Stimulated activated CD4-positive, alpha-beta T cell treated with anti-CD3 and anti-CD28 coated beads, Interleukin-12 subunit alpha, Interleukin-12 subunit beta, amount 100 ng/mL, for 48 hours (primary cell): Measurements from ENCODE around the gene UBR3.
"Not testable (repeated sequence)": the region's sequence is repeated elsewhere in the genome, so short reads cannot be mapped to it uniquely, and the experiment has no call there.

ENCODE experiments used
- DNase-seq, 3 donors: peaks; one replicate each; pipeline ENCODE4 v3.0.0-alpha.2; 2020; ENCODE audit warnings: low read depth in 2 of 3, low spot score in 1 of 3

Gene UBR3

DNA sequence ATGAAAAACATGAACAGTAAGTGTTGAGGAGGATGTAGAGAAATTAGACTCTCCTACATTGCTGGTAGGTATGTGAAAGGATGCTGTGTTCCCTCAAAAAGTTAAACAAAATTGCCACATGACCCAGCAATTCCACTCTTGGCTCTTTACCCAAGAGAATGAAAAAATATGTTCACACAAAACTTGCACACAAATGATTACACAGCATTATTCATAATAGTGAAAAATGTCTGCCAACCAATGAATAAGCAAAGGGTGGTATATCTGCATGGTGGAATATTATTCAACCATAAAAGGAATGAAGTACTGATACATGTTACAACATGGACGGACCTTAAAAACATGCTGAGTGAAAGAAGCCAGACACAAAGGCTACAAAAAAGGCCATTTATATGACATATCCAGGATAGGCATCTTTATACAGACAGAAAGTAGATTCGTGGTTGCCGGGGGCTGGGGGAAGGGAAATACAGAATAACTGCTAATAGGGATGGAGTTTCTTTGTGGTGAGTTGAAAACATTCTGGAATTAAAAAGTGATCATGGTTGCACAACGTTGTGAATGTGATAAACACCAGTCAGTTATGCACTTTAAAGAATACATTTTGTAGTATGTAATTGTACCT, 265.3 kb downstream of the UBR3 start:
- no peak for DNase-seq

DNA sequence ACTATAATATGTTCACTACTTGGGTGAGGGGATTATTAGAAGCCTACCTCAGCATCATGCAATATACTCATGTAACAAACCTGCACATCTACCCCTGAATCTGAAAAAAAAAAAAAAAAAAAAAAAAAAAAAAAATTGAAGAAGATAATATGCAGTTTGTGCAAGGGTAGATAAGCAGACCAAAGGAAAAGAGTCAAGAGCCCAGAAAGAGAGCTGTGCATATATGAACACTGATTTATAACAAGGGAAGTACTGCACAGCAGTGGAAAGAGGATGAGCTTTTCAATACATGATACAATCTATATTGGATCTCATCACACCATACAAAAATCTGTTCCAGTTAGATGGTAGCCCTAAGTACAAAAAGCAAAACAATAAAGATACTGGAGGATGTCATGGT, 268.1 kb downstream of the UBR3 start:
- no peak for DNase-seq

DNA sequence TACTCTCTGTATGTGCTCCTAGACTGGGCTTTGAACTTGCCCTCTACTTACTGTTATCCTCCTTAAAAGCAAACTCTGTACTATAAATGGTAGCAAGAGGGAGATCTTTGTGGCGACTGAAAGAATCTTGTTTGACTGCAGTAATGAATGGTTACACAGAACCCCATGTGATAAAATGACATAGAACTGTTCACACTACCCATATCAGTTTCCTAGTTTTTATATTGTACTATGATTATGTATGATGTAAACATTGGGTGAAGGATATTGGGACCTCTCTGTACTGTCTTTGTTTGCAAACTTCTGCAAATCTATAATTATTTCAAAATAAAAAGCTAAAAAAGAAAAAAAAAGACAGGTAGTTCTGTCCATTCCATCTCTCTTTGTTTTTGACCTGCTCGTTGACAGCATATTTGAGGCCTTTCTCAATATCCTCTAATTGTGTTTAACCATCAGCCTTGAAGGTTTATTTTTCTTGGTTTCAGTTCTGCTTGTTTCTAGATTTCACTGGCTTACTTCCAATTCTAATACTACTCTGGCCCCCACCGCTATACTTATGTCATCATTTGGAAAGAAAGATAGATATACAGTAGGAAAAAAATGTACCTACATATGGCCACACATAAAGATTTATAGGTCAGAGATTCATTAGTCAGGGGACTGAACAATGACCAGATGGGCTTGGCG, 271.5 kb downstream of the UBR3 start:
- DNase-seq = no peak

- DNase-seq = no peak
Observed at GRCh38 chr2:170101789-170102188, 274.5 kb downstream of the UBR3 start.

- DNase-seq = no peak
Observed at GRCh38 chr2:170106102-170106840, 279.0 kb downstream of the UBR3 start.

GRCh38 chr2:170113168-170113894, 286.1 kb downstream of the UBR3 start:
- no peak for DNase-seq

GRCh38 chr2:170115501-170116229, 288.4 kb downstream of the UBR3 start:
- no peak for DNase-seq

DNA sequence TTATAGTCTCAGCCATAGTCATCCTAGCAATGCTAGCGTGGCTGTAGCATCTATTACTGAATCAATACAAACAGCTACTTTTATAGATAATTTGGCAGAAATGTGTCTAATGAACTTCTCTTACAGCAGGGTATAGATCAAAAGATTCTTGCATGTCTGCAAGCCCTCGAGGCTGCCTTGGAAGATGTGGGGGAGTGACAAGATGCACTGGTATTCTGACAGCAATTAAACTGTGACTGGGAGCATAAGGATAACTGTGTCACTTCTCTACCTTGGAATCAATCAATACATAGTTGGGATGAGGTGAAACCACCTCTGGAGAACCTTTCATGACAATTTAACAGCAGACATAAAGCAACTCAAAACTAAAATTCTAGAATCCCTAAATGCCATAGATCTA, 291.4 kb downstream of the UBR3 start:
- DNase-seq = no peak

DNA sequence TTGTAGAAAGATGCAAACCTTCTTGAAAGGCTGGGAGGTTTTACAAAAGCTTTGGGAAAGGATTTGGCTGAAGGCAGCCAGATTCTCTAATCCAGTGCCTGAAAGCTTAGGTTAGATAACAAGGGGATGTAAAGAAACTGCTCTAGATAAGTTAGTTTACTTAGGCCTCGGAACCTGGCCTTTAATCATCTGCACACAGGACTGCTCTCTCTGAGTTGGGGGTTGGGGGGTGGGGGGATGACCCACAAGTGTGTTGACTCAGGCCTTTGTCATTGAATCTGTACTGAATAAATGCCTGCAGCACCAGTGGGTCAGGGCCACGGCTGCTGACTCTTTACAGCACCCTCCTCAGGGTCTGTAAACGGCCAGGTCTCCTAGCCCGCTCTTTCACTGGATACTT, 292.1 kb downstream of the UBR3 start:
- not testable (repeated sequence) for DNase-seq

- DNase-seq = no peak
Observed at GRCh38 chr2:170121689-170122088, 294.4 kb downstream of the UBR3 start.

GRCh38 chr2:170122883-170123547, 295.8 kb downstream of the UBR3 start:
- no peak for DNase-seq

DNA sequence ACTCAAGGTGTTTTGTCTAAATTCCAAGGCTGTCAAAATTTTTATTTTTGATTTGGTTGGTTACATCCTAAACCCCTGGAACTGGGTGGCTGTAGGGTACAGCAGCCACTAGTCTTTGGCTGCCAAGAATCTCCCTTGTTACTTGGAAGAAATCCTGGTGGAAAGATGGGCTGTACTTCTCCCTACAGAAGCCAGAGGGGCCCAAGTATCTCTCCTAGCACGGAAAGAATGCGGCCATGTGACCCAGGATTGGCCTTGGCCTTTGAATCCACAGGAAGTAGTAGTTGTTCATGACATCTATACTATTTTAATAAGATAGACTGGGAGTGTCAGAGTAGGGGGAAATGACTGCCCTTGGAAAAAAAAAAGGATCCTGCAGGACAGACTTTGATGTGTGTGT, 296.3 kb downstream of the UBR3 start:
- DNase-seq = no peak

GRCh38 chr2:170126138-170126728, 299.0 kb downstream of the UBR3 start:
- not testable (repeated sequence) for DNase-seq
